HFFc6 (cell line): ENCODE data around the gene ZNF521. TPM values are rescaled to one million over a fixed set of nuclear protein-coding genes. Genes with fewer than 3 reads are reported as not detected.

ENCODE experiments used
- DNase-seq: peaks from one replicate; pipeline ENCODE4 v3.0.0-alpha.2; 2018
- H3K27ac Mint-ChIP-seq: 2 replicates; pipeline ENCODE4 v1.8.0; 2020; ENCODE audit warnings: mild to moderate bottlenecking, mixed read lengths
- H3K27me3 Mint-ChIP-seq: 2 replicates; pipeline ENCODE4 v1.8.0; 2021; ENCODE audit warnings: mild to moderate bottlenecking, moderate library complexity, mixed read lengths; ENCODE audit not compliant: insufficient read depth
- H3K36me3 Mint-ChIP-seq: 2 replicates; pipeline ENCODE4 v1.8.0; 2021; ENCODE audit warnings: low read depth, mixed read lengths
- H3K4me1 Mint-ChIP-seq: 2 replicates; pipeline ENCODE4 v1.8.0; 2020; ENCODE audit warnings: low read depth, mixed read lengths
- H3K4me3 Mint-ChIP-seq: 2 replicates; pipeline ENCODE4 v1.8.0; 2020; ENCODE audit warnings: mild to moderate bottlenecking, moderate library complexity, mixed read lengths
- H3K9me3 Mint-ChIP-seq: 2 replicates; pipeline ENCODE4 v1.8.0; 2020; ENCODE audit warnings: mild to moderate bottlenecking, mixed read lengths
- total RNA-seq, 6 experiments: library from RNA; stranded (reverse); fragmentation: NEBNext Ultra II Directional; extraction: Animal tissue kit (Norgen Biotek cat#: 25700); gene quantifications; 2 replicates in 1 of 6; 3 replicates in 5 of 6; pipeline ENCODE4 v1.2.3, GENCODE V29; 2021
- TF ChIP-seq, protein P1 (sequence below): fragments of 200-600 bp; sonication (generic); IDR thresholded peaks from 2 replicates; pipeline ENCODE4 v1.5.0; 2021; ENCODE audit warnings: antibody characterized with exemption, mild to moderate bottlenecking

The ZNF521 gene
- total RNA-seq, 6 experiments from 2014 or later, result 0.27 to 5.3 (median 0.84) TPM

GRCh38 chr18:25326361-25326952, 25.5 kb downstream of the ZNF521 start:
- Mint-ChIP-seq H3K9me3 (no peaks in the 10 kb centered on the region; the same call in 1 of the 2 replicates), H3K27me3 (peaks cover 3% of the 10 kb centered on the region; the same call in 1 of the 2 replicates), H3K36me3 (no peaks in the 10 kb centered on the region), H3K4me1 (no peaks in the 10 kb centered on the region; the same call in 1 of the 2 replicates), H3K4me3 (no peak overlapping the region), H3K27ac (no peak overlapping the region)
- TF ChIP-seq, protein P1, sequence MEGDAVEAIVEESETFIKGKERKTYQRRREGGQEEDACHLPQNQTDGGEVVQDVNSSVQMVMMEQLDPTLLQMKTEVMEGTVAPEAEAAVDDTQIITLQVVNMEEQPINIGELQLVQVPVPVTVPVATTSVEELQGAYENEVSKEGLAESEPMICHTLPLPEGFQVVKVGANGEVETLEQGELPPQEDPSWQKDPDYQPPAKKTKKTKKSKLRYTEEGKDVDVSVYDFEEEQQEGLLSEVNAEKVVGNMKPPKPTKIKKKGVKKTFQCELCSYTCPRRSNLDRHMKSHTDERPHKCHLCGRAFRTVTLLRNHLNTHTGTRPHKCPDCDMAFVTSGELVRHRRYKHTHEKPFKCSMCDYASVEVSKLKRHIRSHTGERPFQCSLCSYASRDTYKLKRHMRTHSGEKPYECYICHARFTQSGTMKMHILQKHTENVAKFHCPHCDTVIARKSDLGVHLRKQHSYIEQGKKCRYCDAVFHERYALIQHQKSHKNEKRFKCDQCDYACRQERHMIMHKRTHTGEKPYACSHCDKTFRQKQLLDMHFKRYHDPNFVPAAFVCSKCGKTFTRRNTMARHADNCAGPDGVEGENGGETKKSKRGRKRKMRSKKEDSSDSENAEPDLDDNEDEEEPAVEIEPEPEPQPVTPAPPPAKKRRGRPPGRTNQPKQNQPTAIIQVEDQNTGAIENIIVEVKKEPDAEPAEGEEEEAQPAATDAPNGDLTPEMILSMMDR, result no peak
- DNase-seq, result no peak

DNA sequence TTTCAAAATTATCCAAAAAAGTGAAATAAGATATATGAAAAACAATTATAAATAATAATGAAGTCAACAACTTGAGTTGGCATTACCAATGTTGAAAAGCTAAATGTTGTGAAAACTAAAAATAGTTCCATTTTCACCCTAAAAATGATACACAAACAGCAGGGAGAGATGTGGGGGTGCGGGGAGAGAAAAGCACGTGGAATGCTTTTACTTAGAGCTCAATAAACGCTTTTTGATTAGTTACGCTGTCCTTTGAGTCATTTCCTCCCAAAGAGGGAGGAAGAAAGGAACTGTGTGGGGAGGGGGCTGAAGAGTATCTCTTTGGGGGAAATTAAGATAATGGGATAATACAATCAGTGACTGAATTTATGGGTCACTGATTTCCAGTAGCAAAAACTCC, 29.2 kb downstream of the ZNF521 start:
- H3K27me3 Mint-ChIP-seq, result peaks cover 3% of the 10 kb centered on the region; the same call in 1 of the 2 replicates
- no peaks in the 10 kb centered on the region for H3K36me3 Mint-ChIP-seq
- TF ChIP-seq, protein P1, result no peak
- H3K4me1 Mint-ChIP-seq, result no peaks in the 10 kb centered on the region; the same call in 1 of the 2 replicates
- no peak overlapping the region for H3K27ac Mint-ChIP-seq
- no peak overlapping the region for H3K4me3 Mint-ChIP-seq
- no peaks in the 10 kb centered on the region; the same call in 1 of the 2 replicates for H3K9me3 Mint-ChIP-seq
- no peak for DNase-seq

- no peaks in the 10 kb centered on the region for H3K36me3 Mint-ChIP-seq
- TF ChIP-seq, protein P1, result no peak
- H3K27me3 Mint-ChIP-seq, result no peaks in the 10 kb centered on the region; the same call in 1 of the 2 replicates
- H3K9me3 Mint-ChIP-seq, result no peaks in the 10 kb centered on the region
- H3K4me1 Mint-ChIP-seq, result no peaks in the 10 kb centered on the region; the same call in 1 of the 2 replicates
- no peak overlapping the region for H3K4me3 Mint-ChIP-seq
- DNase-seq, result no peak
- H3K27ac Mint-ChIP-seq, result no peak overlapping the region
Measured at GRCh38 chr18:25316381-25317018, 35.5 kb downstream of the ZNF521 start.

- TF ChIP-seq, protein P1, result no peak
- peaks cover 5% of the 10 kb centered on the region; the same call in 1 of the 2 replicates for H3K4me1 Mint-ChIP-seq
- no peaks in the 10 kb centered on the region for H3K27me3 Mint-ChIP-seq
- H3K9me3 Mint-ChIP-seq, result no peaks in the 10 kb centered on the region
- DNase-seq, result no peak
- H3K4me3 Mint-ChIP-seq, result no peak overlapping the region
- H3K36me3 Mint-ChIP-seq, result no peaks in the 10 kb centered on the region
- no peak overlapping the region for H3K27ac Mint-ChIP-seq
Measured at GRCh38 chr18:25314838-25315190, 37.2 kb downstream of the ZNF521 start.

DNA sequence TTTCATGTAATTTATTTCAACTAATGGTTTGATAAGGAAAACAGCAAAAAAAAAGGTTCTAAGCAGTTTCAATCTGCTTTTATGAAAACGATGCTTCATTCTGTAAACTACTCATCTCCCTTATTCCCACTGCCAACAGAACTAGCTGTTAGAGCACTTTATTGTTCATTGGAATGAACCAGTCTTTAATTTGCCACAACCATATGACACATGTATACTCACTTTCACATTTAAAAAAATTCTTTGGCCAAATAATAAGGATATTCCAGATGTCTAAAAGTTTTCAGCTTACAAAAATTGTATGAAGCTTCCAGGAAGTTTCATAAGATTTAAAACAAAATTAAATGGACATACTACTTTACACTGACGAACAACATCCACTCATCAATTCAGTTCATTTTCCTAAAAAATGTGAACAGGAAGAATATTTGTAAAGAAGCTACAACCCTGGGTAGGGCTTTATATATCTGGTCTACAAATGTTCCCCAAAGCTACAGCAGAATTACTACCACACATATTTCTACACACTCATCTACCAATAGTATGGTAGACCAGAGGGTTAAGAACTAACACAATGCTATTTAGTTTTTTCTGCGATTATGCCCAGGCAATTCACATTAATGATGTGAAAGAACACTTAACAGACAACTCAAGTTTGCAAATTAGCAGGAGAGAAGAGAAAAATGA, 37.7 kb downstream of the ZNF521 start:
- Mint-ChIP-seq H3K4me3 (no peak overlapping the region), H3K27me3 (no peaks in the 10 kb centered on the region), H3K9me3 (no peaks in the 10 kb centered on the region), H3K4me1 (peaks cover 6% of the 10 kb centered on the region; the same call in 1 of the 2 replicates), H3K36me3 (no peaks in the 10 kb centered on the region), H3K27ac (no peak overlapping the region)
- DNase-seq, result no peak
- TF ChIP-seq, protein P1, result no peak
